Smooth muscle cell of the umbilical artery (primary cell): Measurements from ENCODE around the gene MORN5. TPM values are rescaled to one million over a fixed set of nuclear protein-coding genes. Genes with fewer than 3 reads are reported as not detected.

Source experiments
- total RNA-seq: library from RNA; depleted of rRNA; stranded (reverse); fragments of >200 nt; gene quantifications from 2 replicates; pipeline ENCODE4 v1.2.3, GENCODE V29; 2014

Gene MORN5
- not detected in 2 replicates for total RNA-seq

DNA sequence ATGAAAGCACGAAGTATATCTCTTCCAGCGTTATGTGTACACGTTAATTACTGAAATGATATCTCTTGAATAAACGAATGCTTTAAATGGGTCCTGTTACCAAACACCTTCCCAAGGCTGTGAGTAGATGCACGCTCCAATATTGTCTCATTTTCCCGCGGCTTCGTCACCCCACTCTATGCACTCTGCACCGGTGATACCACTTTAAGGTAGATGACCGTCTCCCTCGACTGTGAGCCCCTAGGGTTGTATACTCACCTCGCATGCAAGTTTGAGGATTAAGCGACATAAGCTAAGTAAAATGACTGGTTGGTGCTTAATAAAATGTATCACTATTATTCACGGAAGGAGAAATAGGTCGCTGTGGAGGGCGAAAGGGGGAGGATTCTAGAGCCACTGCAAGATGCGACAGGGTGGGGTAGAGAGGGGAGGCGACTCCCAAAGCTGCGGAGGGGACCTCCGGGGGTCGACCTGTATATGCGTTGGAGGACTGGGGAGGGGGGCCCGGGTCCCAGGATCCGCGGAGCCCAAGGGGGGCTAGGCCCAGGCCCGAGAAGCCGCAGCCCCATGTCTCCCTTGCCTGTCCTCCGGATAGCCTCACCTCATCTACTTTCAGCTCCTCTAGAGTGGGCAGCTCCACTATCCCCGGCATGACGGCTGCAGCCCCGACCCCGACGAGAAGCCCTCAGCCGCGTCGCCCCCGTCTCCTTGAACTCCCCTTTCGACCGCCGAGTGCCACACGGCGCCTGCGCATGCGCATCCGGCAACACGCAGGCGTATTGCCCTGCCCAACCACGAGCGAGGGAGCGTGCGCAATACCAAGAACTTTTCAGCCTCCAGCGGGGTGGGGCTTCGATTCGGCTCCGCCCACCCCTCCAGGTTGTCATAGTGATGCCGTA, at the start of gene MORN5, which contains the start of gene NDUFA8:
Gene MORN5, plus strand, starts transcription at position 883 of the 899 bp plus-strand sequence. CDS start 65 bp downstream, outside the sequence.
Gene NDUFA8, minus strand, starts transcription at position 754 of the 899 bp plus-strand sequence. Its CDS starts 102 bp downstream, at position 652.

GRCh38 chr9:122228568-122229484, 69.1 kb downstream of the MORN5 start, which contains the start of gene LHX6:
Gene LHX6 (minus strand): TSS chr9:122228957. CDS start chr9:122228740, 217 bp downstream.

Other genes with a start within 250 kb of the MORN5 start
- gene TTLL11, start 66.6 kb upstream of the MORN5 start, total RNA-seq = 3.6 and 4.6 TPM in 2 replicates
- 31.0 and 34.7 TPM in 2 replicates for gene NDUFA8, start 129 bp upstream of the MORN5 start, total RNA-seq
- gene LHX6, start 69.0 kb downstream of the MORN5 start, total RNA-seq = not detected in 2 replicates
- gene RBM18, start 104.9 kb downstream of the MORN5 start, total RNA-seq = 11.0 and 13.9 TPM in 2 replicates
- 24.9 and 29.5 TPM in 2 replicates for gene MRRF, start 105.0 kb downstream of the MORN5 start, total RNA-seq
- 2.6 and 4.5 TPM in 2 replicates for gene PTGS1, start 211.1 kb downstream of the MORN5 start, total RNA-seq